HepG2 (cell line): ENCODE data around the gene UTS2R. TPM values are rescaled to one million over a fixed set of nuclear protein-coding genes. Genes with fewer than 3 reads are reported as not detected.

Experiments used
- ARID2 ChIP-seq: sonication (generic); formaldehyde crosslinking; IDR thresholded peaks from 2 replicates; pipeline ENCODE4 v1.8.1; 2022; ENCODE audit warnings: mild to moderate bottlenecking, missing genetic modification reagents, borderline replicate concordance
- BRD4 ChIP-seq: sonication (generic); formaldehyde crosslinking; IDR thresholded peaks from 2 replicates; pipeline ENCODE4 v1.4.0; 2020; ENCODE audit warnings: missing genetic modification reagents
- EEA1 ChIP-seq: sonication (generic); formaldehyde crosslinking; IDR thresholded peaks from 2 replicates; pipeline ENCODE4 v1.5.1; 2020; ENCODE audit warnings: mild to moderate bottlenecking, missing genetic modification reagents, borderline replicate concordance
- FOXM1 ChIP-seq: sonication (generic); formaldehyde crosslinking; IDR thresholded peaks from 2 replicates; pipeline ENCODE4 v1.5.0; 2020; ENCODE audit warnings: missing genetic modification reagents
- FOXP1 ChIP-seq, 2 experiments: fragments of 450-650 bp in 1 of 2; IDR thresholded peaks; 2 replicates each; pipeline ENCODE4 v1.6.1; 2017 to 2018; ENCODE audit warnings: antibody characterized with exemption in 1 of 2
- HDAC1 ChIP-seq: sonication (generic); formaldehyde crosslinking; IDR thresholded peaks from 2 replicates; pipeline ENCODE4 v1.5.1; 2020; ENCODE audit warnings: mild to moderate bottlenecking, missing genetic modification reagents
- KMT2B ChIP-seq: IDR thresholded peaks from 2 replicates; pipeline ENCODE4 v1.6.1; 2016; ENCODE audit warnings: missing genetic modification reagents, missing compliant biosample characterization
- NAIF1 ChIP-seq: sonication (generic); formaldehyde crosslinking; IDR thresholded peaks from 2 replicates; pipeline ENCODE4 v1.5.0; 2020; ENCODE audit warnings: mild to moderate bottlenecking, missing genetic modification reagents, borderline replicate concordance
- NRL ChIP-seq: sonication (generic); formaldehyde crosslinking; IDR thresholded peaks from 2 replicates; pipeline ENCODE4 v1.5.0; 2020; ENCODE audit warnings: missing genetic modification reagents, mild to moderate bottlenecking, moderate library complexity, borderline replicate concordance
- PHF21A ChIP-seq: sonication (generic); formaldehyde crosslinking; IDR thresholded peaks from 2 replicates; pipeline ENCODE4 v1.5.0; 2020; ENCODE audit warnings: mild to moderate bottlenecking, missing genetic modification reagents
- RFXAP ChIP-seq: sonication (generic); formaldehyde crosslinking; IDR thresholded peaks from 2 replicates; pipeline ENCODE4 v1.4.0; 2020; ENCODE audit warnings: missing genetic modification reagents, borderline replicate concordance
- RNF2 ChIP-seq: fragments of 450-650 bp; conservative IDR thresholded peaks from 2 replicates; pipeline ENCODE4 v1.6.1; 2016; ENCODE audit warnings: low read depth
- ZNF318 ChIP-seq: sonication (generic); formaldehyde crosslinking; IDR thresholded peaks from 2 replicates; pipeline ENCODE4 v1.4.0; 2020; ENCODE audit warnings: mild to moderate bottlenecking, missing genetic modification reagents
- ZNF460 ChIP-seq: sonication (generic); formaldehyde crosslinking; IDR thresholded peaks from 2 replicates; pipeline ENCODE4 v1.5.1; 2020; ENCODE audit warnings: missing genetic modification reagents, mild to moderate bottlenecking, borderline replicate concordance
- ZNF512B ChIP-seq: sonication (generic); formaldehyde crosslinking; IDR thresholded peaks from 2 replicates; pipeline ENCODE4 v1.5.1; 2020; ENCODE audit warnings: missing genetic modification reagents, mild to moderate bottlenecking, borderline replicate concordance
- ZNF589 ChIP-seq: sonication (generic); formaldehyde crosslinking; conservative IDR thresholded peaks from 2 replicates; pipeline ENCODE4 v1.8.0; 2022; ENCODE audit warnings: mild to moderate bottlenecking, moderate library complexity, missing genetic modification reagents
- ZNF761 ChIP-seq: sonication (generic); formaldehyde crosslinking; conservative IDR thresholded peaks from 2 replicates; pipeline ENCODE4 v1.4.0; 2020; ENCODE audit warnings: mild to moderate bottlenecking, missing genetic modification reagents
- ZNF816 ChIP-seq: sonication (generic); formaldehyde crosslinking; IDR thresholded peaks from 2 replicates; pipeline ENCODE4 v1.8.0; 2022; ENCODE audit warnings: missing genetic modification reagents, mild to moderate bottlenecking, borderline replicate concordance
- polyA plus RNA-seq, 8 experiments: library from polyadenylated mRNA; depleted of rRNA in 3 of 8; stranded (reverse) in 7 of 8; unstranded in 1 of 8; fragments of >200 nt; fragmentation: Illumina TruSeq in 4 of 8; extraction: Trizol in 4 of 8; gene quantifications; 2 replicates each; pipeline versions ENCODE4 v1.2.1 to v1.2.3, GENCODE V29; 2011 to 2016; ENCODE audit warnings: low read depth in 4 of 8, missing spikeins in 1 of 8, mixed read lengths in 1 of 8; ENCODE audit not compliant: insufficient read depth in 1 of 8
- total RNA-seq, 5 experiments: library from RNA; depleted of rRNA; stranded (reverse); fragments of >200 nt; fragmentation: Illumina TruSeq; extraction: Trizol; gene quantifications; 2 replicates each; pipeline ENCODE4 v1.2.3, GENCODE V29; 2016; ENCODE audit warnings: low read depth in 1 of 5

UTS2R gene
- total and polyA plus RNA-seq, 2 of the 13 experiments (the other 11 are each of a cell fraction or from before 2014, with no cell fraction given): 0.13 to 0.15 TPM

- TF ChIP-seq ZNF460 (CRISPR knock-in tag) (no peak), KMT2B (no peak), ZNF318 (peak; percentile 91), FOXM1 (CRISPR knock-in tag) (no peak), NRL (CRISPR knock-in tag) (peak; percentile 94), RFXAP (CRISPR knock-in tag) (no peak), ZNF512B (CRISPR knock-in tag) (peak; percentile 91; the same call in 1 of the 2 replicates), NAIF1 (CRISPR knock-in tag) (no peak; the same call in 1 of the 2 replicates), ZNF589 (peak; percentile 90; the same call in 1 of the 2 replicates), FOXP1 (IDR thresholded peaks at IDR 0.05) (no peak), FOXP1 (CRISPR knock-in tag; IDR thresholded peaks at IDR 0.05) (0 out of 2 replicates have a peak, but pooled peaks have one; percentile 16), ZNF761 (peak; percentile 97), BRD4 (CRISPR knock-in tag) (peak; percentile 63; the same call in 1 of the 2 replicates), ZNF816 (CRISPR knock-in tag) (no peak), HDAC1 (CRISPR knock-in tag) (peak; percentile 97), EEA1 (CRISPR knock-in tag) (no peak), PHF21A (peak; percentile 91), ARID2 (CRISPR knock-in tag) (no peak), RNF2 (no peak)
Observed at GRCh38 chr17:82325286-82326180, 46.0 kb upstream of the UTS2R start (continued).
